Keratinocyte (primary cell): ENCODE measurements around the gene TRIM8.

Experiments
- EZH2 ChIP-seq: IDR thresholded peaks from one replicate; pipeline ENCODE4 v1.6.1; 2012; ENCODE audit warnings: inconsistent platforms, mild to moderate bottlenecking, low read length, moderate library complexity
- TF ChIP-seq, protein P1 (sequence below), 3 experiments: IDR thresholded peaks in 1 of 3; conservative IDR thresholded peaks in 1 of 3; optimal IDR thresholded peaks in 1 of 3; 2 replicates in 2 of 3; 3 replicates in 1 of 3; pipeline versions ENCODE3 to v1.5.1; 2011; ENCODE audit warnings: low read length in 3 of 3, mild to moderate bottlenecking in 3 of 3, moderate library complexity in 2 of 3, control low read depth in 1 of 3, inconsistent platforms in 1 of 3; ENCODE audit not compliant: insufficient read depth in 2 of 3; ENCODE audit errors: extremely low read depth in 1 of 3

DNA sequence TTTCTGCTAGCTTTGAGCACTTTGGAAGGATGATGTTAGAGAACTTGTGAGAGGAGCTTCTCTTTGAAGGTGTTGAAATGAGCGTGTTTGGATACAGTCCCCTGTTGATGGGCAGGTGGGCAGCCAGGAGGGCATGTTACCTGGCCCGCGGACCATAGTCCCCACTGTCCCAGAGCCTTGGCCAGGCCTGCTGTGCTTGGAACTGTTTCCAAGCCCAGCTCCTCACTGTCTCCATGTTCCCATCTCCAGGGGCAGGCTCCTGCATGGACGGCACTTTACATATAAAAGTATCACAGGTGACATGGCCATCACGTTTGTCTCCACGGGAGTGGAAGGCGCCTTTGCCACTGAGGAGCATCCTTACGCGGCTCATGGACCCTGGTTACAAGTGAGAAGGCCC is 27.2 kb upstream of the TRIM8 start:
- no peak for TF ChIP-seq EZH2
- TF ChIP-seq, protein P1, sequence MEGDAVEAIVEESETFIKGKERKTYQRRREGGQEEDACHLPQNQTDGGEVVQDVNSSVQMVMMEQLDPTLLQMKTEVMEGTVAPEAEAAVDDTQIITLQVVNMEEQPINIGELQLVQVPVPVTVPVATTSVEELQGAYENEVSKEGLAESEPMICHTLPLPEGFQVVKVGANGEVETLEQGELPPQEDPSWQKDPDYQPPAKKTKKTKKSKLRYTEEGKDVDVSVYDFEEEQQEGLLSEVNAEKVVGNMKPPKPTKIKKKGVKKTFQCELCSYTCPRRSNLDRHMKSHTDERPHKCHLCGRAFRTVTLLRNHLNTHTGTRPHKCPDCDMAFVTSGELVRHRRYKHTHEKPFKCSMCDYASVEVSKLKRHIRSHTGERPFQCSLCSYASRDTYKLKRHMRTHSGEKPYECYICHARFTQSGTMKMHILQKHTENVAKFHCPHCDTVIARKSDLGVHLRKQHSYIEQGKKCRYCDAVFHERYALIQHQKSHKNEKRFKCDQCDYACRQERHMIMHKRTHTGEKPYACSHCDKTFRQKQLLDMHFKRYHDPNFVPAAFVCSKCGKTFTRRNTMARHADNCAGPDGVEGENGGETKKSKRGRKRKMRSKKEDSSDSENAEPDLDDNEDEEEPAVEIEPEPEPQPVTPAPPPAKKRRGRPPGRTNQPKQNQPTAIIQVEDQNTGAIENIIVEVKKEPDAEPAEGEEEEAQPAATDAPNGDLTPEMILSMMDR (optimal IDR thresholded peaks at IDR 0.05 in 1 of 3, IDR thresholded peaks at IDR 0.05 in 1 of 3, conservative IDR thresholded peaks at IDR 0.05 in 1 of 3; ENCODE audit: extremely low read depth in 1 of 3, insufficient read depth in 2 of 3, low read length in 3 of 3), result no peak
